Adipose tissue (tissue), 3 donors: Measurements from ENCODE around the gene USP40. TPM values are rescaled to one million over a fixed set of nuclear protein-coding genes. Genes with fewer than 3 reads are reported as not detected.

Experiments used
- H3K27ac ChIP-seq: one replicate; pipeline ENCODE4 v1.5.1; 2013; ENCODE audit warnings: low read depth, low read length
- whole genome bisulfite sequencing, 3 donors: extraction: QIAGEN DNeasy Blood & Tissue Kit; methylation state at CpG; one replicate each; pipeline ENCODE4 v1.1.7; 2013; 5-methylcytosine and 5-hydroxymethylcytosine counted together
- polyA plus RNA-seq, 3 donors: library from polyadenylated mRNA; stranded (reverse); fragments of 200-250 nt; gene quantifications; one replicate each; pipeline ENCODE4 v1.2.3, GENCODE V29; 2013
- donor health status: healthy with polysubstance abuse.
- donor health status: Bipolar disorder and iron deficiency.
- donor health status: healthy.

Gene USP40
- polyA plus RNA-seq, 3 donors = 11.5 to 26.4 (median 16.2) TPM

- 87 to 90% (median 90%) methylated on average over 8 of the region's 8 CpGs for WGBS, 3 donors
These were observed 112.7 kb downstream of the USP40 start for GRCh38 chr2:233453916-233454315.

GRCh38 chr2:233453111-233453915 is 113.3 kb downstream of the USP40 start:
- H3K27ac ChIP-seq = no peak overlapping the region
- 71 to 88% (median 74%) methylated on average over 10 of the region's 10 CpGs for WGBS, 3 donors

More at GRCh38 chr2:233453916-233454315, 112.7 kb downstream of the USP40 start:
- H3K27ac ChIP-seq = no peak overlapping the region

- WGBS, 3 donors = 82 to 89% (median 87%) methylated on average over 9 of the region's 9 CpGs
- H3K27ac ChIP-seq = no peak overlapping the region
These were observed 114.6 kb downstream of the USP40 start for GRCh38 chr2:233451950-233452349.

GRCh38 chr2:233450864-233451575 is 115.6 kb downstream of the USP40 start:
- WGBS, 3 donors = 85 to 95% (median 87%) methylated on average over 22 of the region's 22 CpGs
- no peak overlapping the region for H3K27ac ChIP-seq

GRCh38 chr2:233449921-233450863 is 116.4 kb downstream of the USP40 start:
- 90 to 93% (median 91%) methylated on average over 32 to 33 of the region's 33 CpGs for WGBS, 3 donors
- no peak overlapping the region for H3K27ac ChIP-seq

GRCh38 chr2:233449081-233449901 is 117.3 kb downstream of the USP40 start:
- 69 to 74% (median 74%) methylated on average over 31 of the region's 31 CpGs for WGBS, 3 donors
- no peak overlapping the region for H3K27ac ChIP-seq

GRCh38 chr2:233448575-233448974 is 118.0 kb downstream of the USP40 start:
- no peak overlapping the region for H3K27ac ChIP-seq
- 85 to 95% (median 93%) methylated on average over 4 of the region's 4 CpGs for WGBS, 3 donors

GRCh38 chr2:233448220-233448559 is 118.4 kb downstream of the USP40 start:
- 79 to 82% (median 82%) methylated on average over 11 of the region's 11 CpGs for WGBS, 3 donors
- no peak overlapping the region for H3K27ac ChIP-seq

- no peak overlapping the region for H3K27ac ChIP-seq
- 87 to 97% (median 97%) methylated on average over 15 of the region's 15 CpGs for WGBS, 3 donors
These were observed 118.9 kb downstream of the USP40 start for GRCh38 chr2:233447506-233448219.

GRCh38 chr2:233446606-233447305 is 119.8 kb downstream of the USP40 start:
- WGBS, 3 donors = 92 to 95% (median 94%) methylated on average over 37 of the region's 37 CpGs
- no peak overlapping the region for H3K27ac ChIP-seq

GRCh38 chr2:233446121-233446520 is 120.5 kb downstream of the USP40 start:
- WGBS, 3 donors = 62 to 95% (median 84%) methylated on average over 1 of the region's 1 CpG
- no peak overlapping the region for H3K27ac ChIP-seq

- WGBS, 3 donors = 92 to 95% (median 95%) methylated on average over 18 of the region's 18 CpGs
- no peak overlapping the region for H3K27ac ChIP-seq
These were observed 121.3 kb downstream of the USP40 start for GRCh38 chr2:233445152-233445830.

GRCh38 chr2:233444501-233444900 is 122.1 kb downstream of the USP40 start:
- no peak overlapping the region for H3K27ac ChIP-seq
- WGBS, 3 donors = 91 to 94% (median 93%) methylated on average over 11 of the region's 11 CpGs

- WGBS, 3 donors = 52 to 57% (median 52%) methylated on average over 18 of the region's 18 CpGs
- H3K27ac ChIP-seq = no peak overlapping the region
These were observed 122.9 kb downstream of the USP40 start for GRCh38 chr2:233443511-233444183.

- no peak overlapping the region for H3K27ac ChIP-seq
- 81 to 91% (median 87%) methylated on average over 4 of the region's 4 CpGs for WGBS, 3 donors
These were observed 124.6 kb downstream of the USP40 start for GRCh38 chr2:233442028-233442310.
